Astrocyte of the cerebellum (primary cell): ENCODE results near the gene GRB10.
A peak's percentile ranks its signal among the peaks of the same experiment; 100 is the strongest.

ENCODE experiments used
- DNase-seq: peaks from one replicate; pipeline ENCODE4 v3.0.0-alpha.2; 2011; ENCODE audit warnings: low read depth
- H3K4me3 ChIP-seq: 2 replicates; pipeline ENCODE4 v1.5.1; 2011; ENCODE audit warnings: mild to moderate bottlenecking, low read depth, low read length, moderate library complexity
- in situ Hi-C: cut with HindIII; loops from 2 replicates; pipeline ENCODE4 v1.10.0; 2017; ENCODE audit warnings: low sequenced_read_pairs
- TF ChIP-seq, protein P1 (sequence below): IDR thresholded peaks from 2 replicates; pipeline ENCODE4 v1.5.1; 2012; ENCODE audit warnings: low read length, low read depth, moderate library complexity, mild to moderate bottlenecking; ENCODE audit errors: missing control alignments

GRB10 gene

GRCh38 chr7:50805447-50806125, 22.9 kb upstream of the GRB10 start:
- no peak overlapping the region for H3K4me3 ChIP-seq
- TF ChIP-seq, protein P1, sequence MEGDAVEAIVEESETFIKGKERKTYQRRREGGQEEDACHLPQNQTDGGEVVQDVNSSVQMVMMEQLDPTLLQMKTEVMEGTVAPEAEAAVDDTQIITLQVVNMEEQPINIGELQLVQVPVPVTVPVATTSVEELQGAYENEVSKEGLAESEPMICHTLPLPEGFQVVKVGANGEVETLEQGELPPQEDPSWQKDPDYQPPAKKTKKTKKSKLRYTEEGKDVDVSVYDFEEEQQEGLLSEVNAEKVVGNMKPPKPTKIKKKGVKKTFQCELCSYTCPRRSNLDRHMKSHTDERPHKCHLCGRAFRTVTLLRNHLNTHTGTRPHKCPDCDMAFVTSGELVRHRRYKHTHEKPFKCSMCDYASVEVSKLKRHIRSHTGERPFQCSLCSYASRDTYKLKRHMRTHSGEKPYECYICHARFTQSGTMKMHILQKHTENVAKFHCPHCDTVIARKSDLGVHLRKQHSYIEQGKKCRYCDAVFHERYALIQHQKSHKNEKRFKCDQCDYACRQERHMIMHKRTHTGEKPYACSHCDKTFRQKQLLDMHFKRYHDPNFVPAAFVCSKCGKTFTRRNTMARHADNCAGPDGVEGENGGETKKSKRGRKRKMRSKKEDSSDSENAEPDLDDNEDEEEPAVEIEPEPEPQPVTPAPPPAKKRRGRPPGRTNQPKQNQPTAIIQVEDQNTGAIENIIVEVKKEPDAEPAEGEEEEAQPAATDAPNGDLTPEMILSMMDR, result no peak
- DNase-seq, result no peak
- in situ Hi-C loops, result no loop called here

- TF ChIP-seq, protein P1, result no peak
- no peak for DNase-seq
- in situ Hi-C loops, result no loop called here
- H3K4me3 ChIP-seq, result no peak overlapping the region
Observed at GRCh38 chr7:50803359-50804337, 21.0 kb upstream of the GRB10 start.

DNA sequence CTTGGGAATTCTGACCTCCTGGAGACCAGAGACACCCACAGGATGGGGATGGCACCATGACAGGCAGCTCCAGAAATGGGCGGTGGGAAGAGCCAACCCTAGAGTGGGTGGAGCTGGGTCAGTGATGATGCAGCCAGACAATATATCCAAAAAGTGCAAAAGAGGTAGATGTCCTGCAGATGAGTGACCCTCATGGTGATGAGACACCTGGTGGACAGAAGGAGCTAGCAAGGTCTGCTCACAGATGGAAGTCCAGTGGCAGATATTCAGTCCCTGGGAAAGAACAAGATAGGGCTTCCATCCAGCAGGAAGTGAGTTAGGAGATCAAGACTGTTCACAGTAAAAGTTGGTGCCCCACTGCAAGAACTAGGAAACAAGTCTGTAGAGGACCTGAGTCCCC, 19.2 kb upstream of the GRB10 start:
- TF ChIP-seq, protein P1, result peak; percentile 16
- no peak overlapping the region for H3K4me3 ChIP-seq
- in situ Hi-C loops, result no loop called here
- no peak for DNase-seq

GRCh38 chr7:50799873-50800272, 17.2 kb upstream of the GRB10 start:
- no peak overlapping the region for H3K4me3 ChIP-seq
- TF ChIP-seq, protein P1, result no peak
- DNase-seq, result no peak
- in situ Hi-C loops, result no loop called here

DNA sequence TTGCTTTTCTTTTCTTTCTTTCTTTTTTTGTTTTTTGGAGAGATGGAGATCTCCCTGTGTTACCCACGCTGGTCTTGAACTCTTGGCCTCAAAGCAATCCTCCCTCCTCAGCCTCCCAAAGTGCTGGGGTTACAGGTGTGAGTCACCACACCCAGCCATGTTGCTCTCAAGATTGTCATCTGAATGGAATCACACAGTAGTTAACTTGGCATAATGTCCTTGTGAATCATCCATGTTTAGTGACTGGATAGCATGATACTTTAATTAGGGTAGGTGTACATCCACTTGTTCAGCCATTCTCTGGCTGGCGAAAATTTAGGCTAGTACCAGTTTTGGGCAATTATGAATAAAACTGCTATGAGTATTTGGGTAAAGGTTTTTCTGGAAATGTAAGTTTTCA, 15.4 kb upstream of the GRB10 start:
- in situ Hi-C loops, result no loop called here

DNA sequence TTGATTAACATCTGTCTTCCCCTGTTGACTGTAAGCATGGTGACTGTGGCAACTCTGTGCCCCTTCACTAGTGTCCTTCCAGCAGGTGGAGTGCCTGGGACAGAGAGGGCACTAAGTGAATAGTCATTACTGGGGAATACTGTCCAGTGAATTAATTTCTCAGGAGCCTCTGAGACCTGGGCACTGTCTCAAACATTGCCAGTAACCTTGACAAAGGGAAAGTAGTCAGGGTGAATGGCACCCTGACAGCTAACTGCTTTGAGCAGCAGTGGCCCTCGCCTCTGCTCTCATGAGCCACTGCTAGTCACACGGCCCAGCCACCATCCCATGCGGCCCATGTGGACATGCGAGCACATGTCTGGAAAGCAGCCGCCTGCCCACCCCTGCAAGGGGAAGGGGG, 13.1 kb upstream of the GRB10 start:
- TF ChIP-seq, protein P1, result peak; percentile 11
- H3K4me3 ChIP-seq, result no peak overlapping the region
- in situ Hi-C loops, result no loop called here
- DNase-seq, result no peak

More for the DNA sequence above, 15.4 kb upstream of the GRB10 start:
- TF ChIP-seq, protein P1, result no peak
- H3K4me3 ChIP-seq, result no peak overlapping the region
- no peak for DNase-seq
